Measurements from ENCODE around the gene KDM6B.

KDM6B gene, protein sequence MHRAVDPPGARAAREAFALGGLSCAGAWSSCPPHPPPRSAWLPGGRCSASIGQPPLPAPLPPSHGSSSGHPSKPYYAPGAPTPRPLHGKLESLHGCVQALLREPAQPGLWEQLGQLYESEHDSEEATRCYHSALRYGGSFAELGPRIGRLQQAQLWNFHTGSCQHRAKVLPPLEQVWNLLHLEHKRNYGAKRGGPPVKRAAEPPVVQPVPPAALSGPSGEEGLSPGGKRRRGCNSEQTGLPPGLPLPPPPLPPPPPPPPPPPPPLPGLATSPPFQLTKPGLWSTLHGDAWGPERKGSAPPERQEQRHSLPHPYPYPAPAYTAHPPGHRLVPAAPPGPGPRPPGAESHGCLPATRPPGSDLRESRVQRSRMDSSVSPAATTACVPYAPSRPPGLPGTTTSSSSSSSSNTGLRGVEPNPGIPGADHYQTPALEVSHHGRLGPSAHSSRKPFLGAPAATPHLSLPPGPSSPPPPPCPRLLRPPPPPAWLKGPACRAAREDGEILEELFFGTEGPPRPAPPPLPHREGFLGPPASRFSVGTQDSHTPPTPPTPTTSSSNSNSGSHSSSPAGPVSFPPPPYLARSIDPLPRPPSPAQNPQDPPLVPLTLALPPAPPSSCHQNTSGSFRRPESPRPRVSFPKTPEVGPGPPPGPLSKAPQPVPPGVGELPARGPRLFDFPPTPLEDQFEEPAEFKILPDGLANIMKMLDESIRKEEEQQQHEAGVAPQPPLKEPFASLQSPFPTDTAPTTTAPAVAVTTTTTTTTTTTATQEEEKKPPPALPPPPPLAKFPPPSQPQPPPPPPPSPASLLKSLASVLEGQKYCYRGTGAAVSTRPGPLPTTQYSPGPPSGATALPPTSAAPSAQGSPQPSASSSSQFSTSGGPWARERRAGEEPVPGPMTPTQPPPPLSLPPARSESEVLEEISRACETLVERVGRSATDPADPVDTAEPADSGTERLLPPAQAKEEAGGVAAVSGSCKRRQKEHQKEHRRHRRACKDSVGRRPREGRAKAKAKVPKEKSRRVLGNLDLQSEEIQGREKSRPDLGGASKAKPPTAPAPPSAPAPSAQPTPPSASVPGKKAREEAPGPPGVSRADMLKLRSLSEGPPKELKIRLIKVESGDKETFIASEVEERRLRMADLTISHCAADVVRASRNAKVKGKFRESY (N-terminal part only)

DNA sequence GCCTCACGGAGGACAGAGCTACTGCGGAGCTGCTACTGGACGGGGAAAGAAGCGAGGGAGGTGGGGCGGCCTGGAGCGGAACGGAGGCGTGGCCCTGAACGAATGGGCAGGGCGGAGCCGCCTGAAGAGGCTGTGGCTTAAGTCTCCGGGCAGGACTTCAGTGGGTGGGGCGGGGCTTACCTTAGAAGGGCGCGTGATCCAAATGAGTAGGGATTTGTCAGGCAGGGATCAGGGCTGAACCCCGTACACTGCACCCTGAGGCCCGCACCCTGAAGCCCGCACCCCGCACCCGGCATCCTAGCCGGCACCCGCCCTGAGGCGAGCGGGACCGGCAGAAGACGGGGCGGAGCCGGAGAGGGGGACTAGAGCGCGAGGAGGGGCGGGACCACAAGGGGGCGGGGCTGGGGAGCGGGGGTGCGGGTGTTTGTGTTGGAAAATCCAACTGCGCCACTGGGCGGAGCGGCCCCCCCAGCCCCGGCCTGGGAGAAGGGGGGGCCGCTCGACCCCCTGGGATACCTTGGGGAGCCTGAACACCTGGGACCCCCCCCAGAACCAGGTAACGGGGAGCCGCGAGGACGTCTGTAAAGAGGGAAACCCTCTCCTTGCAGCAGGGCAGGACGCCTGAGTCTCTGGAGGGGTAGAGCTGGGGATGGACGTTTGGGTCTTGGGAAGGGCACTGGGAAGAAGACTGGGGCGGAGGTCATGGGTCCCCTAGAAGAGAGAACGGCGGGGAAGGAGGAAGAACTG lies at the start of gene KDM6B:
KDM6B (plus strand) TSS at position 423 of the 747 bp plus-strand sequence. CDS start 11,338 bp downstream, outside the sequence.
- DNase-seq, result peak; percentile 89

DNA sequence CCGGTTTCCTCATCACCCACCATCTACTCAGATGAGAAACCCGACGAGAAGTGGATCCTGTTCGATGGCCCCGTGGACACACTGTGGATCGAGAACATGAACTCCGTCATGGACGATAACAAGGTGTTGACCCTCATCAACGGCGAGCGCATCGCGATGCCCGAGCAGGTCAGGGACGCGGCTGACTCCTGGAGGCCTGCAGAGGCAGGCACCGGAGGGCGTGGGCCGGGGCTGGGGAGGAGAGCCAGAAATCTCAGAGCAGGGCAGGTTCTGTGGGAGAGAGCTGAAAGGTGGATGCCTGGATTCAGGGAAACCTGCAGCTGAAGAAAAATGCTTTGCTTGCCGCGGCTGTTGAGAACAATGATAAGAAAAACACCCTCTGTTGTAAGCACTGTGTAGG lies 47.2 kb upstream of the KDM6B start:
- no peak for DNase-seq

DNA sequence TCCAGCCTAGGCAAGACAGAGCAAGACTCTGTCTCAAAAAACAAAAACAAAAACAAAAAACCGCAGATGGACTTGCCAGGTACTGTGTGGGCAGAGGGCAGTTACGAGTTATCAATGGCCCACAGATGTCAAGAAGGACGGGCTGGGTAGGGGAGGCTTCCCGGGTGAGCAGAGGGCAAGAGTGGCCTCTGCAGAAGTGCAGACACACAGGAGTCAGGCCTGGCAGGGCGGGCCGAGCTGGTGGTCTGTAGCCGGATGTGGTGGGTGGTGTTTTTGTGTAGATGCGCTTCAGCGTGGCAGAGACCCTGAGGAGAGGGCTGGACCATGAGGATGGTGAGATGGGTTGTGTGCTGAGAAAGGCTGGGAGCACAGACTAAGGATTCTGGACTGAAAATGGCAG lies 44.9 kb upstream of the KDM6B start:
- DNase-seq, result no peak

DNA sequence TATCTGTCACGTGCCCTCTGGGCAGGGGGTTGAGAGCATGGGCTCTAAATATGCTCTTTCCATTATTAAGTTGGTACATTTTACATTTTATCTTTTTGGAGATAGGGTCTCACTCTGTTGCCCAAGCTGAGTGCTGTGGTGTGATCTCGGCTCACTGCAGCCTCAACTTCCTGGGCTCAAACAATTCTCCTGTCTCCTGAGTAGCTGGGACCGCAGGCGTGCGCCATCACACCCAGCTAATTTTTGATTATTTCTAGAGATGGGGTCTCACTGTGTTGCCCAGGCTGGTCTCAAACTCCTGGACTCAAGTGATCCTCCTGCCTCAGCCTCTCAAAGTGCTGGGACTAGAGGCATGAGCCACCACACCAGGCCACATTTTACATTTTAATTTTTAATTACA lies 43.9 kb upstream of the KDM6B start:
- DNase-seq, result no peak

DNA sequence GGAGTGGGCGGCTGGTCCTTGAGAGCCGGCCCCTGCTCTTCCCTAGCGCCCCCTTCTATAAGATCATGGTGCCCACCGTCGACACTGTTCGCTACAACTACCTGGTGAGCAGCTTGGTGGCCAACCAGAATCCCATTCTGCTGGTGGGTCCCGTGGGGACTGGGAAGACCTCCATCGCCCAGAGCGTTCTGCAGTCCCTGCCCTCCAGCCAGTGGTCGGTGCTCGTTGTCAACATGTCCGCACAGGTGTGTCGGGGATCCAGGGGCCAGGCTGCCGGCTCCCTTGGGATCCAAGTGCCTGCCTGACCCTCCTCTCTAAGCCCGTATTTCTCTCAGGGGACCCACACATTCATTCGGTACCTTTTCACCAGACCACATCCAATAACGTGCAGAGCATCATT lies 41.4 kb upstream of the KDM6B start:
- no peak for DNase-seq

DNA sequence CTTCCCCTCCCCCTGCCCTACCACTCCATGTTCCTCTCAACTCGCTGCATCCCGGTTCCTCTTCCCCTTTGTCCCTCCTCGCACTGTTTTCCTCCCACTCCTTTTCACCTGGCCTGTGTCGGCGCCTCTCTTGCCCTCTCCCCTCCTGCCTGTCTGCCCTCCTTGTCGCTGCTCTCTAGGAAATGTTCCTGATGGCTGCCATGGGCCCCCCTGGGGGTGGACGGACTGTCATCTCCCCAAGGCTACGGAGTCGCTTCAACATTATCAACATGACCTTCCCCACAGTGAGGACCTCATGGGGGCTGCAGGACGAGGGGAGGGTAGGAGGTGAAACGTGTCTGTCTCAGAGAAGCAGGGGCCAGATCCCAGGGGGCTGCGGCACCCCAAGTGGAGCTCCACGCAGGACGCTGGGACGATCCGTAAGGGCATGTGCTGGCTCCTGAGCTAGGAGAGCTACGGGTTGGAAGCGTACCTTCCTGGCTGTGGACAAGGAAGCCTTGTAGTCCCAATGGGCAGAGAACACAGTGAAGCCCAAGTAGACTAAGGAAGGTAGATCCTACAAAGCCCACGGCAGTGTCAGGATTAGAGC lies 39.8 kb upstream of the KDM6B start:
- DNase-seq, result no peak

DNA sequence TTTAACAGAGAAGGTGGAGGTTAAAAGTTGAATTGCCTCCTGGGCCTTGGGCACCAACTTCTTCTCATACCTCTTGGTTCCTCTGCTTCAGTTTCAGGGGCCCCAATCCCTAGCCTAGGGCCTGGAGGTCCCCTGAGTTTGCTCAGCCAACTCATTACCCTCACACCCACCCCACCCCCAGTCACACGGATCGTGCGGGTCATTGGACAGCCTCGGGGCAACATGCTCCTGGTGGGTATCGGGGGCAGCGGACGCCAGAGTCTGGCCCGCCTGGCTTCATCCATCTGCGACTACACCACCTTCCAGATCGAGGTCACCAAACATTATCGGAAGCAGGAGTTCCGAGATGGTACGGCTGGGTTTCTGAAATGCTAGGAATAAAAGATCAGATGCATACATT lies 36.0 kb upstream of the KDM6B start:
- DNase-seq, result no peak

DNA sequence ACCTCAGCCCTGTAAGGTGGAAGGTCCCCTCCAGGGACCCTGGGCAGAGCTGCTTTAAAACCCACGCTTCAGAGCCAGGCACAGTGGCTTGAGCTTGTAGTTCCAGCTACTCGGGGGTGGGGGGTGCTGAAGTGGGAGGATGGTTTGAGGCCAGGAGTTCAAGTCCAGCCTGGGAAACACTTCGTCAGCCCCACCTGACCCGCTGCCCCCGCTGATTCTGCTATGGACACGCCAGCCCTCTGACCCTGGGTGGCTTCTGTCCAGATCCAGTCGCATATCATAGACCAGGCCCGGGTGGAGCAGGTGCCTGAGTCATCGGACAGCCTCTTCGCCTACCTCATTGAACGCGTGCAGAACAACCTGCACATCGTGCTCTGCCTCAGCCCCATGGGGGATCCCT lies 35.2 kb upstream of the KDM6B start:
- no peak for DNase-seq

DNA sequence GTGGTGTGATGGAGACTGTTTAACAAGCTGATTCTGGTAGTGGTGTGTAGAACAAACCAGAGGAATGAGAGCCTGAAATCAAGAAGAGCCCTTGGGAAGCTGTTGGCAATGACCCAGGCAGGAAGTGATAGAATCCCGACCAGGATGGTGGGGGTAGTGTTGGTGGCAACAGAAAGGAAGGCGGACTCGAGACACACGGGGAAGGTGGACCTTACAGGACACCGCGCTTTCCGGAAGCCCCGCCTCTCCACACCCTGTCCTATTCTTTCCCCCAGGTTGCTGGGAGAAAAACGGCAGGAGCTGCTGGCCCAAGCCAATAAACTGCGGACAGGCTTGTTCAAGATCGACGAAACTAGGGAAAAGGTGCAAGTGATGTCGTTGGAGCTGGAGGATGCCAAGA lies 30.0 kb upstream of the KDM6B start:
- no peak for DNase-seq

DNA sequence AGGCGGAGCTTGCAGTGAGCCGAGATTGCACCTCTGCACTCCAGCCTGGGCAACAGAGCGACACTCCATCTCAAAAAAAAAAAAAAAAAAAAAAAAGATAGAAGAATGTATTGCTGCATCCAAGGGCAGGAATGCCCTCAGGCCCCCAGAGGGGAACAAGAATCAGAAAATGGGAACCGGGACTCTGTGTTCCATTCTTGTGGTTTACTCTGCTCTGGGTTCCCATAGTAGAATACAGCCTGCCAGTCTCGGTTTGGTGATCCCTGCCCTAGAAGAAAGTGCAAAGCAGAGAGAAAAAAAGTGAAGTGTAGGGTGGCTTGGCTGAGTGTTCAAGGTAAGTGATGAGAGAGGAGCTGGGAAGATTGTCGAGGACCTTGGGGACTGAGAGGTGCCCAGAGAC lies 27.4 kb upstream of the KDM6B start:
- no peak for DNase-seq

DNA sequence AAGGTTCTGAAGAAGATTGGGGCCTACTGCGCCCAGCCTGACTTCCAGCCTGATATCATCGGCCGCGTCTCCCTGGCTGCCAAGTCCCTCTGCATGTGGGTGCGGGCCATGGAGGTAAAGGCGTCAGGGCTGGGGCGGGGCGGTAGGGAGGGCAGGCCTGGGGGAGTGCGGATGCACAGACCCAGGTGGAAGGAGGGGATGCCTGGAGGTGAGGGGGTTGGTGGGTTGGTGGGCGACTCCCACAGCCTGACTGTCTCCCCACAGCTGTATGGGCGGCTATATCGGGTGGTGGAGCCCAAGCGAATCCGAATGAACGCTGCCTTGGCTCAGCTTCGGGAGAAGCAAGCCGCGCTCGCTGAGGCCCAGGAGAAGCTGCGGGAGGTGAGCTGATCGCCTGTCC lies 26.8 kb upstream of the KDM6B start:
- no peak for DNase-seq

DNA sequence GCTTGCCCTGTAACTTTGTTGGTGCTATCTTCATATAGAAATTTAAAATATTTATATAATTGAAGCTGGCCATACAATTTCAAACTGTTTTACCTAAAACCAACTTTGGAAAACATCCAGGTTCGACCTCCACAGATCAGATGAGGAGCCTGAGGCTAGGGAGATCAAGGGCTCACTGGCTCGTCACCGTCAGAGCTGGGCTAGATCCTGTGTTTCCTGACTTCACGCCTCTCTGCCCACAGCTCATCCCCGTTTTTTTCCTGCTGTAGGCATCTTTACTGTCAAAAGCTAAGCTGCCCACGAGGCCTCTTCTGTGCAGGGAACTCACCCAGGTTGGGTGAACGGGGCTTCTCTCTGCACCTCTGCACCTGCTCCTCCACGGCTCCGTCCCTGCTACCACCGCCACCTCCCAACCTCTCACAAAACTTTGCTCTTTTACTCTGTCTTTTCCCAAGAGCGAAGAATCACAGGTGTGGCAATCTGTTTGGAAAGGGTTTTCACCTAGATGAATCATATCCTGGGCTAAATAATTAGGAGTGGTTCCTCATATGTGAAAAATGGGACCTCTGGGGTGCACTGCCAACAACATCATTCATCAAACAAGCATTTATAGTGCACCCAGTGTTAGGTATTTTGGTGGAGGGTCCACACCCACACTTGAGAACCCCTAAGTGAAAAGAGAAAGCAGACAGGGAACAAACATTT lies 24.8 kb upstream of the KDM6B start:
- DNase-seq, result no peak

DNA sequence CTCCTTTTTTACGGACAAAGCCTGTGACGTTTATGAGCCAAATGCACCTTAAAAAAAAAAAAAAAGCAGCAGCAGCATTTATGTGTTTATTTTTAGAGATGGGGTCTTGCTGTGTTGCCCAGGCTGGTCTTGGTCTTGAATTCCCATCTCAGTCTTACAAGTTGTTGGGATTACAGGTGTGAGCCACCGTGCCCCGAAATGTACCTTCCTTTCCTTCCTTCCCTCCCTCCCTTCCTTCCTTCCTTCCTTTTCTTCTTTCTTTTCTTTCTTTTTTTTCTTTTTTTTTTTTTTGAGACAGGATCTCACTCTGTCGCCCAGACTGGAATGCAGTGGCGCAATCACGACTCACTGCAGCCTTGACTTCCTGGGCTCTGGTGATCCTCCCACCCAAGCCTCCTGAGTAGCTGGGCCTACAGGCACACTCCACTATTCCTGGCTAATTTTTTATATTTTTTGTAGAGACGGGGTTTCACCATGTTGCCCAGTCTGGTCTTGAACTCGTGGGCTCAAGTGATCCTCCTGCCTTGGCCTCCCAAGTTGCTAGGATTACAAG lies 24.1 kb upstream of the KDM6B start:
- DNase-seq, result peak; percentile 65

DNA sequence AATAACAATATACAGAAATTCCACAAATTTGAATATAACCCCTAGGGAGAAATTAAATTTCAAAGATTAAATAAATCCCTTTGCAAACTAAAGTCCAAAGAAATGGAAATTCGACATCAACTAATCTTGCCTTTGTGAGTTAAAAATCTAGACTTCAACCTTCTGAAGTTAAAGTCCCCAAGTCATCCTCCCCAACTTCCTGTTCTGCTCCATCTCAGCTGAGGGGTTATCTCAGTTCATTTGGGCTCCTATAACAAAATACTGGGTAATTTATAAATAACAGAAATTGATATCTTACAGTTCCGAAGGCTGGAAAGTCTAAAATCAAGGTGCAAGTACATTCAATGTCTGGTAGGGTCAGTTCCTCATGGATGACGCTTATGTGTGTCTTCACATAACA lies 22.8 kb upstream of the KDM6B start:
- no peak for DNase-seq

DNA sequence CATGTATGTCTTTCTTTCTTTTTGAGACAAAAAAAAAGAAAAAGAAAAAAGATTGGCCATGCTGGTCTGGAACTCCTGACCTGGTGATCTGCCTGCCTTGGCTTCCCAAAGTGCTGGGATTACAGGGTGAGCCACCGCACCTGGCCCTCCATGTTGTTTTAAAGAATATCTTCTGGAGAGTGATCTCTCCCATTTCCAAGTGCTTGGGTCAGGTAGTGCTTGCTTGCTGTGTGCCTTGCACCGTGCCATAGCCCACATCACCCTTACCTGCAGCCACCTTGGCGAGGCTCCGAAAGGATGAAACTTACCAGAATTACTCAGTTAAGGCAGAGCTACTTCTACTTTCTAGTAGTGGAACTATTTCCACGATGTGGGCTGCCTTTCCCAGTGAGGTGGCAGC lies 19.0 kb upstream of the KDM6B start:
- no peak for DNase-seq

DNA sequence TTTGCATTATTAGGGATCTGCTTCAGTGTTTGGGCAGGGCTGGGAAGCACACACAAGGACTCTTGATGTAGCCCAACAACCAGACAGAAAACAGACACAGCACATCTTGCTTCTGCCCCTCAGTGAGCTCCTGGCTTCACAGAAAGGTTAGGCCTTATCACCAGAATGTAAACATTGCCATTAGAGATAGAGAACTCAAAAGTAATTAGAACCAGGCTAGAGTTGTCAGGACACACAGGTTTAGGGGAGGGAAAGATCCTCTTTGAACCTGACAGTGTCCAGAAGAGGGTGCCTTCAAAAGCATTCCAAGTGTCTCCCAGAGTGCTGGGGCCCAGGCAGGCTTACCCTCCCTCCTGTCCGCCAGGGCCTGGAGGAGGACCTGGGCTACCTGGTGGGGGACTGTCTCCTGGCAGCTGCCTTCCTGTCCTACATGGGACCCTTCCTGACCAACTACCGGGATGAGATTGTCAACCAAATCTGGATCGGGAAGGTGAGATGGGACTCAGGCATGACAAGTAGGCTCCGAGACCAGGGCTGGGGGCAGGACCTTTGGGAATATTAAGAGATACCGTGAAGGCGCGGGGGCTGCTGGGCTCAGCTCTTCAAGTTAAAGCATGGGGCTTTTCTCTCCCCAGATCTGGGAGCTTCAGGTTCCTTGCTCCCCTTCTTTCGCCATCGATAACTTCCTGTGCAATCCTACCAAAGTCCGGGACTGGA lies 16.9 kb upstream of the KDM6B start:
- no peak for DNase-seq

DNA sequence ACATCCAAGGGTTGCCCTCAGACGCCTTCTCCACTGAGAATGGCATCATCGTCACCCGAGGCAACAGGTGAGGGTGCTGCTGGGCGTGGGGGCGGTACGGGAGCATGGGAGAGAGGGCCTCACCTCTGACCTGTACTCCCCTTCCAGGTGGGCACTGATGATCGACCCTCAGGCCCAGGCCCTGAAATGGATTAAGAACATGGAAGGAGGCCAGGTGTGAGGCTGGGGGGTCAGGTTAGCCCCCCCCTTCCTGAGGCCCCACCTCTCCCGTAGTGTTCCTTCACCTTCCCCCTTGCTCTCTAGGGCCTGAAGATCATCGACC lies 16.4 kb upstream of the KDM6B start:
- no peak for DNase-seq

DNA sequence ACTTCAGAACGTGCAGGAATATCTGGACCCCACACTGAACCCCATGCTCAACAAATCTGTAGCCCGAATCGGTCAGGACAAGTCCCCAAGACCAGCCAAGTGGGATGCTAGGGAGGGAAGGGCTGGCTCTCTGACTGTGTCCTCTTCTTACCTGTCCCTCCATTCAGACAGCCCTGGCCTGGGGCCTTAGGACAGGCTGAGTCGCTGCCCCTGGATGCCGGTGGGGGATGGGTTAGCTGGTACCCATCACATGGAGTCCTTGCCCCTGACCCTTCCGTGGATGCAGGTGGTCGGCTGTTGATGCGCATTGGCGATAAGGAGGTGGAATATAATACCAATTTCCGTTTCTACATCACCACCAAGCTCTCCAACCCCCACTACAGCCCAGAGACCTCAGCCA lies 16.0 kb upstream of the KDM6B start:
- DNase-seq, result no peak

DNA sequence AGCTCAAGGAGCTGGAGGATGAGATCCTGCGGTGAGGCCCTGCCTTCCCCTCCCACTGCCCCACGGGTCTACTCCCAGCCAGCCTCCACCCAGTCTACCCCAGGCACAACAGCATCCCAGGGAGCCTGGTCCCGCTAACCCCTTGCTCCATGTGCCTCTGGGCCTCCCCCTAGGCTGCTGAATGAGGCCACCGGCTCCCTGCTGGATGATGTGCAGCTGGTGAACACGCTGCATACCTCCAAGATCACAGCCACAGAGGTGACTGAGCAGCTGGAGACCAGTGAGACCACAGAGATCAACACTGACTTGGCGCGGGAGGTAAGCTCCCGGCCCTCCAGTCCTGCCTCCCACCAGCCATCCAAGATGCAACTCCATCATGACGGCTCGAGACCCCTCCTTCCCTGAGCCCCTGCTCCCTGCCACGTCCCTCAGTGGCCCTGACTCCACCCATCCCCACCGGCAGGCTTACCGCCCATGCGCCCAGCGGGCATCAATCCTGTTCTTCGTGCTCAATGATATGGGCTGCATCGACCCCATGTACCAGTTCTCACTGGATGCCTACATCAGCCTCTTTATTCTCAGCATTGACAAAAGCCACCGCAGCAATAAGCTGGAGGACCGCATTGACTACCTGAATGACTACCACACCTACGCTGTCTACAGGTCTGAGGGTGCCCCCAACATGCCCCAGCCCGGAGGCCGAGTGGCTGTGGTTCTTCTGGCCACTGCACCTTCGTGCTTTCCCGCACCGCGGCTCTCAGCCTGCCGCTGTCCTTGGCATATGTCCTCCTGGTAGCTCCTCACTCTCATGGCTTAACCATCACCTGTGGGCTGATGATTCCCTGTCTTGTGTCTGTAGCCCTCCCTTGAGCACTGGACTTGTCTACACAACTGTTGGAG lies 15.0 kb upstream of the KDM6B start:
- no peak for DNase-seq

DNA sequence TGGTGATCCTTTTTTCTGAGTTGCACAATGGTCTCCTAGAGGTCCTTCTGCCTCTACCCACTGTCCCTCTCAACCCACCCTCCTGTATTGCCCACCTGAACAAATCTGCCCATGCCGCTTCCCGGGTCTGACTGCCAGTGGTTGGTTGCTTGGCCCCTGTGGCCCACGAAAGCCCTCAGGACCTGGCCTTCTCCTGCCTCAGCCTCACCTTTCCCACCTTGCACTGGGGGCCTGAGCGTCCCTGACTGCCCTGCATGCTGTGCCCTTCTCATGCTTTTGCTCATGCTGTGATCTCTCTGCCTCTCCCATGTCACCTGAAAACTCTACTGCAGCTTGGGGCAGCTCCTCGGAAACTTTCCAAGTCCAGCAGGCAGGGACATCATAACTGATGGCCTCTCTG lies 13.8 kb upstream of the KDM6B start:
- DNase-seq, result no peak
